Bronchial epithelial cell (primary cell): ENCODE measurements around the gene SHC2. TPM values are rescaled to one million over a fixed set of nuclear protein-coding genes. Genes with fewer than 3 reads are reported as not detected.
A peak's percentile ranks its signal among the peaks of the same experiment; 100 is the strongest.

ENCODE experiments used
- DNase-seq: peaks from one replicate; pipeline ENCODE4 v3.0.0-alpha.2; 2010; ENCODE audit warnings: low read depth
- FAIRE-seq: peaks from 2 replicates; lab custom pipeline; 2011; peaks lifted over from hg19 to GRCh38; lab: Jason Lieb, UNC
- H3K27me3 ChIP-seq: 2 replicates; pipeline ENCODE4 v1.5.1; 2011; ENCODE audit warnings: low read length; ENCODE audit not compliant: control insufficient read depth, insufficient read depth
- H3K36me3 ChIP-seq: 2 replicates; pipeline ENCODE4 v1.5.1; 2011; ENCODE audit warnings: low read length; ENCODE audit not compliant: control insufficient read depth, insufficient read depth
- H3K4me3 ChIP-seq: 2 replicates; pipeline ENCODE4 v1.5.1; 2011; ENCODE audit warnings: mild to moderate bottlenecking, low read depth, low read length, control low read depth
- total RNA-seq: library from RNA; depleted of rRNA; stranded (reverse); fragments of >200 nt; gene quantifications from 2 replicates; pipeline ENCODE4 v1.2.1, GENCODE V29; 2014
- TF ChIP-seq, protein P1 (sequence below): IDR thresholded peaks from 2 replicates; pipeline ENCODE4 v1.5.1; 2011; ENCODE audit warnings: mild to moderate bottlenecking, moderate library complexity, low read length, control low read depth, inconsistent platforms; ENCODE audit not compliant: insufficient read depth, severe bottlenecking

The SHC2 gene
- total RNA-seq, 1 donor from 2014 or later: under 0.01 TPM

DNA sequence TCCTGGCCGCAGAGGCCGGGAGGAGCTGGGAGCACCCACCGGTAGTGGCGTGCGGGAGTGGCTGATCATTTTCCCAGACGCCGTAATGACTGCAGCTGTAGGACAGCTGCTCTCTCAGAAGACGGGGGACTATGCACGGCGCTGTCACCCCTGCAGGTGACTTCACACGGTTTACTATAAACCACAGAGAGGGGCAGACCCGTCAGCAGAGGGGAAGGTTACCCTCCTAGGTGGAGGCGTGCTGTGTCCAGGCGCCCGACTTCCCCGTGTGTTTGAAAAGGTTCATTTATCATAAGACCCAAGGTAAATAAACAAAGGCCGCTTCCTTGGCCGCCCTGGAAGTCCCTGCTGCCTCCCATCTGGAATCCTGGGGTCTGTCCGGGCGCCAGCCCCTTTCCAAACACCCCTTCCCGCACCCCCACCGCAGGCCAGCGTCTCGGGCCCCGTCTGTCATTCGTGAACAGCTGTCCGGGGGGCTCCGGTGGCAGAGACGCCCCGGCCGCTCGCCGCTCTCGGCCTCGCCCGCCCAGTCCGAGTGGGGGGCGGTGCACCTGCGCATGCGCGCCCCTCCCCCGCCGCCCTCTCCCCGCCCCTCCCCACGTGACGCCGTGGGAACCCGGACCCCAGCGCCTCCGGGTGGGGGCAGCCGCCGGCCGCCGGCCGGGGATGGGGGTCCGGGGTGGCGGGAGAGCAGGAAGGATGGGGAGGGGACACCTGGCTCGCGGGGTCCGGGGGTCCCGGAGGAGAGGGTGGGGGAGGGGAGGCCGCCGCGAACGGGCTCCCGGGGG lies 915 bp downstream of the SHC2 start:
- TF ChIP-seq, protein P1, sequence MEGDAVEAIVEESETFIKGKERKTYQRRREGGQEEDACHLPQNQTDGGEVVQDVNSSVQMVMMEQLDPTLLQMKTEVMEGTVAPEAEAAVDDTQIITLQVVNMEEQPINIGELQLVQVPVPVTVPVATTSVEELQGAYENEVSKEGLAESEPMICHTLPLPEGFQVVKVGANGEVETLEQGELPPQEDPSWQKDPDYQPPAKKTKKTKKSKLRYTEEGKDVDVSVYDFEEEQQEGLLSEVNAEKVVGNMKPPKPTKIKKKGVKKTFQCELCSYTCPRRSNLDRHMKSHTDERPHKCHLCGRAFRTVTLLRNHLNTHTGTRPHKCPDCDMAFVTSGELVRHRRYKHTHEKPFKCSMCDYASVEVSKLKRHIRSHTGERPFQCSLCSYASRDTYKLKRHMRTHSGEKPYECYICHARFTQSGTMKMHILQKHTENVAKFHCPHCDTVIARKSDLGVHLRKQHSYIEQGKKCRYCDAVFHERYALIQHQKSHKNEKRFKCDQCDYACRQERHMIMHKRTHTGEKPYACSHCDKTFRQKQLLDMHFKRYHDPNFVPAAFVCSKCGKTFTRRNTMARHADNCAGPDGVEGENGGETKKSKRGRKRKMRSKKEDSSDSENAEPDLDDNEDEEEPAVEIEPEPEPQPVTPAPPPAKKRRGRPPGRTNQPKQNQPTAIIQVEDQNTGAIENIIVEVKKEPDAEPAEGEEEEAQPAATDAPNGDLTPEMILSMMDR: no peak
- no peaks in the 10 kb centered on the region for H3K36me3 ChIP-seq
- peaks cover 9% of the 10 kb centered on the region for H3K27me3 ChIP-seq
- FAIRE-seq (no peak), DNase-seq (no peak)
- H3K4me3 ChIP-seq: peak overlapping the region; percentile 43

DNA sequence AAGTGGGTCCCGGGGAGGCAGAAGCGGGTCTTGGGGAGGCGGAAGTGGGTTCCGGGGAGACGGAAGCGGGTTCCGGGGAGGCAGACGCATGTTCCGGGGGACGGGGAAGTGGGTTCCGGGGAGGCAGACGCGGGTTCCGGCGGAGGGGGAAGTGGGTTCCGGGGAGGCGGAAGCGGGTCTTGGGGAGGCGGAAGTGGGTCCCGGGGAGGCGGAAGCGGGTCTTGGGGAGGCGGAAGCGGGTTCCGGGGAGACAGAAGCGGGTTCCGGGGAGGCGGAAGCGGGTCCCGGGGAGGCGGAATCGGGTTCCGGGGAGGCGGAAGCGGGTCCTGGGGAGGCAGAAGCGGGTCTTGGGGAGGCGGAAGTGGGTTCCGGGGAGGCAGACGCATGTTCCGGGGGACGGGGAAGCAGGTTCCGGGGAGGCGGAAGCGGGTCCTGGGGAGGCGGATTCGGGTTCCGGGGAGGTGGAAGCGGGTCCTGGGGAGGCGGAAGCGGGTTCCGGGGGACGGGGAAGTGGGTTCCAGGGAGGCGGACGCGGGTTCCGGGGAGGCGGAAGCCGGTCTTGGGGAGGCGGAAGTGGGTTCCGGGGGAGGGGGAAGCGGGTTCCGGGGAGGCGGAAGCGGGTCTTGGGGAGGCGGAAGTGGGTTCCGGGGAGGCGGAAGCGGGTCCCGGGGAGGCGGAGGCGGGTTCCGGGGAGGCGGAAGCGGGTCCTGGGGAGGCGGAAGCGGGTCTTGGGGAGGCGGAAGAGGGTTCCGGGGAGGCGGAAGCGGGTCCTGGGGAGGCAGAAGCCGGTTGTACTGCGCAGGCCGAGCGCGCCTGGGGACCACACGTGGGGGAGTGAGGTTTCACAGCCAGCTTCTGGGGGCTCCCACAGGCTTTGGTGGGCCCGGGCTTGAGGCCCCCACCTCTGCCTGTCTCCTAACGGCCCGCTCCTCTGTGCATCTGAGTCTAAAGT lies 2.5 kb downstream of the SHC2 start:
- Histone ChIP-seq H3K27me3 (peaks cover 9% of the 10 kb centered on the region), H3K36me3 (no peaks in the 10 kb centered on the region), H3K4me3 (no peak overlapping the region)
- FAIRE-seq: no peak
- DNase-seq: no peak
- TF ChIP-seq, protein P1: no peak

GRCh38 chr19:457636-458035 lies 3.2 kb downstream of the SHC2 start:
- no peak overlapping the region for H3K4me3 ChIP-seq
- no peak for FAIRE-seq
- peaks cover 9% of the 10 kb centered on the region for H3K27me3 ChIP-seq
- DNase-seq: no peak
- no peaks in the 10 kb centered on the region for H3K36me3 ChIP-seq
- TF ChIP-seq, protein P1: no peak

- Histone ChIP-seq H3K27me3 (peaks cover 4% of the 10 kb centered on the region), H3K36me3 (no peaks in the 10 kb centered on the region), H3K4me3 (no peak overlapping the region)
- TF ChIP-seq, protein P1: no peak
- no peak for FAIRE-seq
- no peak for DNase-seq
These were observed 4.2 kb downstream of the SHC2 start for GRCh38 chr19:456547-457110.

DNA sequence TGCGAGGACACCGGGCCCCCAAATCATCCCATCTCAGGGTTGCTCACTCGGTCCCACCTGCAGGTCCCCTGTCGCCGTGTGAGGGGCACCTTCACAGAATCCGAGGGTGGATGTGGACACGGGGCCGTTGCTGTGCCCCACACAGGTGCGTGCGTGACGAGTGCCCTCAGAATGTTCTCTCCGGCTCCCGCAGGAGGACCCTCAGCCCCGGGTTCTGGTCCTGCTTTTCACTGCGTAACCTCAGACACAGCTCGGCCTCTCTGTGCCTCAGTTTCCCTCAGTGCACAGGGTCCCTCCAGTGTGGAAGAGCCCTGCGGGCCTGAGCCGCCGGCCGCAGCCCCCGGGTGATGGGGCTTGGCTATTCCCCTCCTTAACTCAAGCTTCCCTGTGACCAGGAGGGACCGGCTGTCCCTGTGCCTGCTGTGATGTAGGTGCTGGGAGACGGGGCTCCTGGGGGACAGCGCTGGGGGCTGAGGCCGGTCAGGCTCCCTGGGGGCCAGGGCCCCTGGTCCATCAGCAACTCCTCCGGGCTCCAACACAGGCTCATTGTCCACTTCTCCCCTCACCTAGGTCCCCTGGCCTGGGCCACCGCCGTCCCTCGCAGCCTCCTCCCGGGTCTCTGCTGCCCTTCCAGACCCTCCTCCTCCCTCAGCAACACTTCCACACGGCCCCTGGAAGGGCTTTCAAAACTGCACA lies 4.8 kb downstream of the SHC2 start:
- Histone ChIP-seq H3K4me3 (no peak overlapping the region), H3K36me3 (no peaks in the 10 kb centered on the region), H3K27me3 (peaks cover 4% of the 10 kb centered on the region)
- TF ChIP-seq, protein P1: no peak
- DNase-seq: no peak
- no peak for FAIRE-seq
